Kidney epithelial cell (primary cell): ENCODE measurements around the gene GSTM3. TPM values are rescaled to one million over a fixed set of nuclear protein-coding genes. Genes with fewer than 3 reads are reported as not detected.

ENCODE experiments used
- DNase-seq: peaks from one replicate; pipeline ENCODE4 v3.0.0-alpha.2; 2010; ENCODE audit warnings: low read depth
- H3K27me3 ChIP-seq: 2 replicates; pipeline ENCODE4 v1.6.0; 2011; ENCODE audit warnings: low read length; ENCODE audit not compliant: control insufficient read depth, insufficient read depth
- H3K36me3 ChIP-seq: 2 replicates; pipeline ENCODE4 v1.5.1; 2011; ENCODE audit warnings: low read length; ENCODE audit not compliant: control insufficient read depth, insufficient read depth
- H3K4me3 ChIP-seq: 2 replicates; pipeline ENCODE4 v1.5.1; 2011; ENCODE audit warnings: low read depth, mild to moderate bottlenecking, control low read depth, low read length
- CTCF ChIP-seq: IDR thresholded peaks from 2 replicates; pipeline ENCODE4 v1.5.1; 2011; ENCODE audit warnings: mild to moderate bottlenecking, moderate library complexity, low read length, control low read depth, inconsistent platforms; ENCODE audit not compliant: insufficient read depth, poor library complexity, severe bottlenecking
- total RNA-seq: library from RNA; depleted of rRNA; stranded (reverse); fragments of >200 nt; gene quantifications from 2 replicates; pipeline ENCODE4 v1.2.3, GENCODE V29; 2015

GSTM3 gene
- total RNA-seq, 1 donor from 2014 or later, result 30.3 TPM

GRCh38 chr1:109763646-109764415 lies 23.0 kb upstream of the GSTM3 start, which contains the start of gene EPS8L3:
Gene EPS8L3 (minus strand): TSS chr1:109763923. CDS start chr1:109761749, 2,174 bp downstream.
- no peak for DNase-seq
- no peak within 1 kb of the TSS for H3K4me3 ChIP-seq
- TF ChIP-seq CTCF, result no peak
- no peaks in the 10 kb centered on the region for H3K36me3 ChIP-seq
- H3K27me3 ChIP-seq, result no peaks in the 10 kb centered on the region

GRCh38 chr1:109762821-109763645 lies 22.2 kb upstream of the GSTM3 start:
- no peak for TF ChIP-seq CTCF
- Histone ChIP-seq H3K36me3 (no peaks in the 10 kb centered on the region), H3K4me3 (no peak overlapping the region), H3K27me3 (no peaks in the 10 kb centered on the region)
- no peak for DNase-seq

GRCh38 chr1:109762039-109762585 lies 21.3 kb upstream of the GSTM3 start:
- Histone ChIP-seq H3K27me3 (no peaks in the 10 kb centered on the region), H3K4me3 (no peak overlapping the region), H3K36me3 (no peaks in the 10 kb centered on the region)
- no peak for DNase-seq
- TF ChIP-seq CTCF, result no peak

GRCh38 chr1:109761227-109762038 lies 20.6 kb upstream of the GSTM3 start:
- no peak for DNase-seq
- no peak for TF ChIP-seq CTCF
- no peak overlapping the region for H3K4me3 ChIP-seq
- no peaks in the 10 kb centered on the region for H3K36me3 ChIP-seq
- no peaks in the 10 kb centered on the region for H3K27me3 ChIP-seq

- Histone ChIP-seq H3K36me3 (no peaks in the 10 kb centered on the region), H3K4me3 (no peak overlapping the region), H3K27me3 (no peaks in the 10 kb centered on the region)
- no peak for DNase-seq
- no peak for TF ChIP-seq CTCF
Observed at GRCh38 chr1:109760581-109761226, 19.9 kb upstream of the GSTM3 start.
